OCI-LY7 (cell line): Measurements from ENCODE around the gene PLEKHG4B. TPM values are rescaled to one million over a fixed set of nuclear protein-coding genes. Genes with fewer than 3 reads are reported as not detected.

Source experiments
- BruUV-seq: library from RNA; stranded (reverse); fragments of 400-500 nt; replicated peaks from 2 replicates; lab custom pipeline; 2021; lab: Mats Ljungman, UMichigan
- CTCF ChIA-PET: fragments of 300-600 bp; sonication (Branson Sonifier 250); formaldehyde crosslinking; loops from one replicate; lab custom pipeline; 2022; ENCODE audit warnings: antibody characterized with exemption; ENCODE audit not compliant: unreplicated experiment; lab: Charles Lee
- POLR2A ChIA-PET: fragments of 300-600 bp; sonication (Branson Sonifier 250); formaldehyde crosslinking; loops from one replicate; lab custom pipeline; 2022; ENCODE audit warnings: antibody characterized with exemption; lab: Charles Lee
- DNase-seq: peaks from one replicate; pipeline ENCODE4 v3.0.0-alpha.2; 2015; ENCODE audit warnings: low spot score
- H2AFZ ChIP-seq: fragments of 200-600 bp; sonication (generic), shearing (Covaris generic); 2 replicates; pipeline ENCODE4 v1.6.1; 2014; ENCODE audit warnings: mild to moderate bottlenecking, antibody characterized with exemption, low read length, moderate library complexity
- H3K27ac ChIP-seq: fragments of 200-600 bp; sonication (generic); 2 replicates; pipeline ENCODE4 v1.5.1; 2014; ENCODE audit warnings: mixed run types, low read depth, mild to moderate bottlenecking, moderate library complexity, low read length, inconsistent platforms; ENCODE audit not compliant: poor library complexity, severe bottlenecking
- H3K36me3 ChIP-seq: fragments of 200-600 bp; sonication (generic); 2 replicates; pipeline ENCODE4 v1.6.1; 2014; ENCODE audit warnings: mild to moderate bottlenecking, antibody characterized with exemption, low read length, moderate library complexity, mixed read lengths; ENCODE audit not compliant: insufficient read depth
- H3K4me1 ChIP-seq: fragments of 200-600 bp; sonication (generic); 2 replicates; pipeline ENCODE4 v1.5.1; 2014; ENCODE audit warnings: mild to moderate bottlenecking, low read length; ENCODE audit not compliant: insufficient read depth, poor library complexity, severe bottlenecking
- H3K4me2 ChIP-seq: fragments of 200-600 bp; sonication (generic); 2 replicates; pipeline ENCODE4 v1.6.1; 2014; ENCODE audit warnings: mild to moderate bottlenecking, low read length
- H3K4me3 ChIP-seq: fragments of 200-600 bp; sonication (generic); 2 replicates; pipeline ENCODE4 v1.5.1; 2014; ENCODE audit warnings: mild to moderate bottlenecking, low read depth, low read length; ENCODE audit not compliant: poor library complexity, severe bottlenecking
- H3K79me2 ChIP-seq: fragments of 200-600 bp; sonication (generic); 2 replicates; pipeline ENCODE4 v1.6.1; 2016; ENCODE audit warnings: low read depth, mild to moderate bottlenecking, low read length, moderate library complexity, mixed read lengths; ENCODE audit not compliant: insufficient read depth
- H3K9me2 ChIP-seq: fragments of 200-600 bp; sonication (generic); 2 replicates; pipeline ENCODE4 v1.6.1; 2016; ENCODE audit warnings: mild to moderate bottlenecking, low read length, mixed read lengths; ENCODE audit not compliant: insufficient read depth
- H3K9me3 ChIP-seq: fragments of 200-600 bp; sonication (generic); 2 replicates; pipeline ENCODE4 v1.6.1; 2014; ENCODE audit warnings: mild to moderate bottlenecking, mixed run types, low read length, mixed read lengths
- H4K20me1 ChIP-seq: fragments of 200-600 bp; sonication (generic); 2 replicates; pipeline ENCODE4 v1.6.1; 2014; ENCODE audit warnings: mild to moderate bottlenecking, antibody characterized with exemption, low read length, moderate library complexity, mixed read lengths; ENCODE audit not compliant: insufficient read depth
- EZH2phosphoT487 ChIP-seq: fragments of 200-600 bp; sonication (generic); IDR thresholded peaks from 2 replicates; pipeline ENCODE4 v1.6.1; 2018; ENCODE audit warnings: low read depth, borderline replicate concordance, mild to moderate bottlenecking, mixed run types, antibody characterized with exemption, low read length, moderate library complexity, mixed read lengths
- intact Hi-C: fragments of 100-400 bp; cut with micrococcal nuclease; formaldehyde crosslinking; loops from one replicate; pipeline ENCODE4 v1.10.0; 2022; ENCODE audit not compliant: unreplicated experiment
- total RNA-seq, 2 experiments: library from RNA; depleted of rRNA in 1 of 2; stranded (reverse); fragments of >200 nt in 1 of 2; shearing (Covaris generic) in 1 of 2; gene quantifications; 2 replicates each; pipeline ENCODE4 v1.2.3, GENCODE V29; 2014 to 2022
- TF ChIP-seq, protein P1 (sequence below): fragments of 200-600 bp; sonication (generic); conservative IDR thresholded peaks from 2 replicates; pipeline ENCODE4 v1.5.1; 2014; ENCODE audit warnings: mild to moderate bottlenecking, antibody characterized with exemption, low read length, moderate library complexity, mixed read lengths

Gene PLEKHG4B
- total RNA-seq, 2 experiments from 2014 or later, result 0.30 to 0.41 TPM

DNA sequence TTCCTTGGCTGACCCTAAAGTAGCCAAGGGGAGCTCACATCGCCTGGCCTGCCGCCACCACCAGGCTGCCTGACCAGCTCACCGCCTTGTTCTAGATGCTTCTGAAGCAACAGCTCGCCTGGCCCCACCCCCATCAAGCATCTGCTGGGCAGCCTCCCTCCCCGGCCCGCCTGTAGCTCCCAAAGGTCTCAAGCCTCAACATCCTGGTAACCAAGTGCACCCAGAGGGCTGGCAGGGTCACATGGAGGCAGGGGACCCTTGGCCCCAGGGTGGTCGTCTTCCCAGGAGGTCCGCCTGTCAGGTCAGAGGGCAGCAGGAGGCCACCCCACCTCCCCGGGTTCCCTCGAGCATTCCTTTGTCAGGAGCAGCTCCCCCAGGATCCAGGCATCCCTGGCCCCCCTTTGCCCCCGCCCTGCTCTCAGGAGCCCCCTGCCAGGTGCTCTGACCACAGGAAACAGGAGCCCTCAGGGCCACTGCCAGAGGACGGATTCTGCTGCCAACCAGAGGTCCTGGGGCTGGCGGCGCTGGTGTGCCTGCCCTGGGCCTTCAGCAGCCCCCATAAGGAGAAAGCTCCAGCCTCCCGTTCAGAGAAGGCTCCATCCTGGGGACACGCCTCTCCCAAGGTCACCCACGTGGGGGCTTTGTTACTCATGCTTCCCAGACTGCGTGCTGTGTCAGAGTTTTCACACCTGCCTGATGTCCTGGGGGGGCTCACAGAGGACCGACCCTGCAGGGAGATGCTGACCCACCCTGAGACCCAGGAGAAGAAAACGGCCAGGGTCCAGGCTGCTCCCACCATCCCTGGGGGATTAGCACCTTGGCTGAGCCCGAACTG is 95.9 kb downstream of the PLEKHG4B start:
- no TSS peak for BruUV-seq
- Histone ChIP-seq H3K4me2 (peak overlapping the region; percentile 73), H3K4me3 (no peak overlapping the region), H2AFZ (peak overlapping the region; percentile 13; the same call in 1 of the 2 replicates), H3K27ac (no peak overlapping the region), H3K4me1 (peaks cover 49% of the 10 kb centered on the region), H3K79me2 (no peaks in the 10 kb centered on the region; the same call in 1 of the 2 replicates), H4K20me1 (no peaks in the 10 kb centered on the region), H3K9me3 (no peaks in the 10 kb centered on the region), H3K9me2 (no peaks in the 10 kb centered on the region), H3K36me3 (no peaks in the 10 kb centered on the region)
- ChIA-PET POLR2A (interaction anchor here (0.9 to 1.3 kb wide), 6 partner anchors 13 to 83 kb away, joined by 3 to 8 read pairs (median 4); partner anchors contain the start of genes CCDC127, PDCD6 and SDHA), CTCF (interaction anchor here (0.6 to 1.3 kb wide), 5 partner anchors 14 to 284 kb away, joined by 3 to 10 read pairs (median 3); partner anchors contain the start of gene PDCD6)
- intact Hi-C loops, result loop anchor here (1.0 kb wide), 2 partner anchors 30 to 83 kb away; partner anchors contain the start of genes CCDC127, PDCD6 and SDHA
- TF ChIP-seq EZH2phosphoT487, result no peak
- TF ChIP-seq, protein P1, sequence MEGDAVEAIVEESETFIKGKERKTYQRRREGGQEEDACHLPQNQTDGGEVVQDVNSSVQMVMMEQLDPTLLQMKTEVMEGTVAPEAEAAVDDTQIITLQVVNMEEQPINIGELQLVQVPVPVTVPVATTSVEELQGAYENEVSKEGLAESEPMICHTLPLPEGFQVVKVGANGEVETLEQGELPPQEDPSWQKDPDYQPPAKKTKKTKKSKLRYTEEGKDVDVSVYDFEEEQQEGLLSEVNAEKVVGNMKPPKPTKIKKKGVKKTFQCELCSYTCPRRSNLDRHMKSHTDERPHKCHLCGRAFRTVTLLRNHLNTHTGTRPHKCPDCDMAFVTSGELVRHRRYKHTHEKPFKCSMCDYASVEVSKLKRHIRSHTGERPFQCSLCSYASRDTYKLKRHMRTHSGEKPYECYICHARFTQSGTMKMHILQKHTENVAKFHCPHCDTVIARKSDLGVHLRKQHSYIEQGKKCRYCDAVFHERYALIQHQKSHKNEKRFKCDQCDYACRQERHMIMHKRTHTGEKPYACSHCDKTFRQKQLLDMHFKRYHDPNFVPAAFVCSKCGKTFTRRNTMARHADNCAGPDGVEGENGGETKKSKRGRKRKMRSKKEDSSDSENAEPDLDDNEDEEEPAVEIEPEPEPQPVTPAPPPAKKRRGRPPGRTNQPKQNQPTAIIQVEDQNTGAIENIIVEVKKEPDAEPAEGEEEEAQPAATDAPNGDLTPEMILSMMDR, result no peak
- DNase-seq, result no peak

DNA sequence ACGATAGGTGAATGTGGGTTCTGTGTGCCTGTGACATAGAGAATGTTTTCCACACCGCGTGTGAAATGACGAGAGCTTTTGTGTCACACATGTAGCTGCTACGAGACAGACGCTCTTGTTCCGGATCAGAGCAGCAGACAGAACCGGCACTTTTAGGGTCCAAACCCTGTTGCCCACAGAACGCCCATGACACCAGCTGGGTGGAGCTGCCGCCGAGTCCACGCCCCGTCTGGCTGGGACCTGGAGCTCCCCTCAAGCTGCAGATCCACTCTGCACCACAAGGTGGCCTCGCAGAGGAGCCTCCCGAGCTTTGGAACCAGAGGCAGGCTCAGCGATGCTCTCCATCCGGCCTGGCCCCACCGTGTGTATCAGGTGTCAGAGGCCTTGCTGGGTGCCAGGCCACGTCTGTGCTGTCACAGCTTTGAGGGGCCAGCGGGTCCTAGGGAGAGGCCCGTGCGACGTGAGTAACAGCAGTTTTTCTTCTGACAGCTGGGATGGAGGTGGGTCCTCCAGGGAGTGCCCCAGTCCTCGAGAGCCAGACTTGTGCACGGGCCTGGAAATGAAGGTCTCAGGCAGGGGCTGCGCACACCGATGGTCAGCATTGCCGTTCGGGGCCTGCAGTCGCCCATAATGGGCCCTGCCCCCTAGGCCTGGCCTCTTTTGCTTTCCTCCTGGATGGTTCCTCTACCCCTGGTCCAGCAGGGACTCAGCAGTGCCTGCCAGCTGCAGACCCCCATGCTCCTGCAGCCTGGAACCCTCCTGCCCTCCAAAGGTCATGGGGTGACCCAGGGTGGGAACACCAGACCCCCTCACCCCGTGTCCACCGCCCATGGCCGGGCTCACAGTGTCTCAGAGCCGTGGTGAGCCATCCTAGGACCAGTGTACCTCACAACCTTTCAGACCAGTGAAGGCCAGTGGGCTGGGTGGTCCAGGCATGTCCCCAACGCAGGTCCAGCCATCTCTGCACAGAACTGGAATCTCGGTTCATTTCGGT is 96.8 kb downstream of the PLEKHG4B start:
- no TSS peak for BruUV-seq
- POLR2A ChIA-PET, result interaction anchor here (0.9 to 1.3 kb wide), 5 partner anchors 12 to 82 kb away, joined by 3 to 8 read pairs (median 3); partner anchors contain the start of gene PDCD6
- Histone ChIP-seq H3K4me1 (peaks cover 58% of the 10 kb centered on the region), H3K27ac (peak overlapping the region; percentile 85), H3K79me2 (no peaks in the 10 kb centered on the region; the same call in 1 of the 2 replicates), H3K4me2 (peak overlapping the region; percentile 73), H4K20me1 (no peaks in the 10 kb centered on the region), H3K9me3 (no peaks in the 10 kb centered on the region), H3K4me3 (peak overlapping the region; percentile 43), H2AFZ (peak overlapping the region; percentile 13; the same call in 1 of the 2 replicates), H3K36me3 (no peaks in the 10 kb centered on the region), H3K9me2 (no peaks in the 10 kb centered on the region)
- peak; percentile 95 for DNase-seq
- TF ChIP-seq EZH2phosphoT487, result no peak
- TF ChIP-seq, protein P1, result peak; percentile 88
- CTCF ChIA-PET, result interaction anchor here (0.6 to 1.3 kb wide), 5 partner anchors 13 to 283 kb away, joined by 3 to 10 read pairs (median 3); partner anchors contain the start of gene PDCD6
- intact Hi-C loops, result loop anchor here (1.0 kb wide), 2 partner anchors 30 to 83 kb away; partner anchors contain the start of genes CCDC127, PDCD6 and SDHA
